ENCODE measurements around the gene DDX25.
A peak's percentile ranks its signal among the peaks of the same experiment; 100 is the strongest.
"Not testable (repeated sequence)": the region's sequence is repeated elsewhere in the genome, so short reads cannot be mapped to it uniquely, and the experiment has no call there.

The DDX25 gene

GRCh38 chr11:125910226-125910849 lies 6.0 kb downstream of the DDX25 start:
- no peak overlapping the region for H3K4me3 ChIP-seq (ENCODE audit: control insufficient read depth, low read depth, low read length)
- no peak for DNase-seq (ENCODE audit: low read depth)
- no peak for TF ChIP-seq CTCF (conservative IDR thresholded peaks at IDR 0.05; ENCODE audit: control insufficient read depth, insufficient read depth, low read depth, low read length)

- H3K4me3 ChIP-seq (ENCODE audit: control insufficient read depth, low read depth, low read length); DNase-seq (ENCODE audit: low read depth): not testable (repeated sequence)
Observed at GRCh38 chr11:125914601-125915000, 10.3 kb downstream of the DDX25 start.

- H3K4me3 ChIP-seq (ENCODE audit: control insufficient read depth, low read depth, low read length): no peak overlapping the region
- no peak for TF ChIP-seq CTCF (conservative IDR thresholded peaks at IDR 0.05; ENCODE audit: control insufficient read depth, insufficient read depth, low read depth, low read length)
- DNase-seq (ENCODE audit: low read depth): no peak
Observed at GRCh38 chr11:125916683-125917347, 12.5 kb downstream of the DDX25 start.

DNA sequence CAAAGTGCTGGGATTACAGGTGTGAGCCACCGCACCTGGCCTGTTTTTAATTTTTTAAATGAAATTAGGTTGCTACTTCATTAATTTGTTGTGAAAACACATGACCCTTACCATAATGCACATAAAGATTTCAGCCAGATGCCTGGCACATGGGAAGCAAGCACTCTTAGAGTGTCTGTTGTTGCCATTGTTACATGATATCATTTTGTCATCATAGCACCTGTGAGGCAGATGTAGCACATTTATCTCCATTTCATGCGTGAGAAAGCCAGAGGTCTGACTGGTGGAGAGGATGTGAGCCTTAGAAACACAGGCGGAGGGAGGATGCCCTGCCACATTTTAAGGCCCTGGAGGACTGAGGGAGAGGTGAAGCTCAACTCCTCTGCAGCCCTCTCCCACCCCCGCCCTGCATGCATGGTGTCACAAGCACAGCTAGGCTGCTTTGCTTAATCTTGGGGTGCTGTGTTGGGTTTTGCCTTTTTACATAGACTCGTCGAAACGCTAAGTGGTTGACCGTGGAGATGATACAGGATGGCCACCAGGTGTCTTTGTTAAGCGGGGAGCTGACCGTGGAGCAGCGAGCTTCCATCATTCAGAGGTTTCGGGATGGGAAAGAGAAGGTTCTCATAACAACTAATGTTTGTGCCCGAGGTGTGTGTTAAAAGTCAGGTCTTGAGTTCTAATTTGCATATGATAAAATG lies 14.0 kb downstream of the DDX25 start:
- TF ChIP-seq CTCF (conservative IDR thresholded peaks at IDR 0.05; ENCODE audit: control insufficient read depth, insufficient read depth, low read depth, low read length): peak; percentile 6

GRCh38 chr11:125921042-125921441 lies 16.7 kb downstream of the DDX25 start:
- no peak for TF ChIP-seq CTCF (conservative IDR thresholded peaks at IDR 0.05; ENCODE audit: control insufficient read depth, insufficient read depth, low read depth, low read length)
- no peak for DNase-seq (ENCODE audit: low read depth)
- no peak overlapping the region for H3K4me3 ChIP-seq (ENCODE audit: control insufficient read depth, low read depth, low read length)

More for the DNA sequence above, 14.0 kb downstream of the DDX25 start:
- H3K4me3 ChIP-seq (ENCODE audit: control insufficient read depth, low read depth, low read length): no peak overlapping the region
- DNase-seq (ENCODE audit: low read depth): no peak

- H3K4me3 ChIP-seq (ENCODE audit: control insufficient read depth, low read depth, low read length): no peak overlapping the region
- TF ChIP-seq CTCF (conservative IDR thresholded peaks at IDR 0.05; ENCODE audit: control insufficient read depth, insufficient read depth, low read depth, low read length): no peak
- DNase-seq (ENCODE audit: low read depth): no peak
Observed at GRCh38 chr11:125922156-125922555, 17.8 kb downstream of the DDX25 start.

GRCh38 chr11:125923012-125923579 lies 18.8 kb downstream of the DDX25 start:
- TF ChIP-seq CTCF (conservative IDR thresholded peaks at IDR 0.05; ENCODE audit: control insufficient read depth, insufficient read depth, low read depth, low read length): peak; percentile 90
- peak; percentile 75 for DNase-seq (ENCODE audit: low read depth)
- no peak overlapping the region for H3K4me3 ChIP-seq (ENCODE audit: control insufficient read depth, low read depth, low read length)

Data from fibroblast of mammary gland (primary cell).